GM21619 (cell line): Measurements from ENCODE around the gene LIPT2.

Experiments
- ATAC-seq: cut with Tn5 transposase; IDR thresholded peaks from one replicate; pipeline ENCODE4 v1.9.1; 2021; ENCODE audit not compliant: unreplicated experiment

LIPT2 gene

DNA sequence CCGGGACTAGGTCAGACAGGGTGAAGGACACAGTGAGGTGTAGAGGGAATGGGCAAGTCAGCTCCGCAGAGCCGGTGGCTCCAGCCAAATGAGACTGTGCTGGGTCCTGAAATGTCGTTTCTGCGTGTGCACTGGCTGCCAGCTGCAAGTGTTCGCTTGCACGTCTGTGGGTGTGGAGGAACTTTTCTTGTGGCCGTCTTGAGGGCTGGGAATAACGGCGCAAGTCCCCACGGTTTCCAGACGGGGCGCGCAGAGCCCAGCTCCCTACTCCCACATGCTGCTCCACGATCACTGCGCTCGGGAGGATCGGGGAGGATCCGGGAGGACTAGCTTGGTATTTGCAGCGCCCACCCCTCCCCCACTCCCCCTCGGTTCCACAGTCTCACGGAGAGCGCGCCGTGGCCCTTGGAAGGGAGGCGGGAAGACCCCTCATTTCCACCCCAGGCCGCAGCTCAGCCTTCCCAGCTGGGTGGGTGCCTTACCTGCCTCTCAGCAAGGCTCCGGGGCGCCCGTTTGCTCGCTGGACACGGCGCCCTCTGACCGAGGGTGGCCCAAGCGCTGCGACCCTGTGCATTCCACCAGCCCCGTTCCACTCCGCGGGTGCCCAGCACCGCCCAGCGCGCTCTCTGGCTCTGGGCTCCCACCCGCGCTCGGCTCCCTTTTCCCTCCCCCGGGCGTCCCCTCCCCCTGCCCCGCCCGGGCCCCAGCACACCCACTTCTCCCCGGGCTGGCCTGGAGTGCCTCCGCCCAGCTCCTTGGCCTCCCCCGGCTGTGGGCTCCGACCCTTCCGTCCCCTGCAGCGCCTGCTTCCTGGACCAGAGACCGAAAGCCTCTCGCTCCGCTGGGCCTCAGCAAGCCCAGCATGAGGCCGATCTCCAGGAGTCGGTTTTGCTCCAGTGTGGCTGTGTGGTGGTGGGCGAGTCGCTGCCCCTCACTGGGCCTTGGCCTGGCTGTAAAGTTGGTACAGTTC is 26.3 kb downstream of the LIPT2 start, which contains the start of gene KCNE3:
Gene KCNE3, minus strand, starts transcription at position 634 of the 970 bp plus-strand sequence. CDS start 9,986 bp downstream, outside the sequence.
- ATAC-seq, result no peak

DNA sequence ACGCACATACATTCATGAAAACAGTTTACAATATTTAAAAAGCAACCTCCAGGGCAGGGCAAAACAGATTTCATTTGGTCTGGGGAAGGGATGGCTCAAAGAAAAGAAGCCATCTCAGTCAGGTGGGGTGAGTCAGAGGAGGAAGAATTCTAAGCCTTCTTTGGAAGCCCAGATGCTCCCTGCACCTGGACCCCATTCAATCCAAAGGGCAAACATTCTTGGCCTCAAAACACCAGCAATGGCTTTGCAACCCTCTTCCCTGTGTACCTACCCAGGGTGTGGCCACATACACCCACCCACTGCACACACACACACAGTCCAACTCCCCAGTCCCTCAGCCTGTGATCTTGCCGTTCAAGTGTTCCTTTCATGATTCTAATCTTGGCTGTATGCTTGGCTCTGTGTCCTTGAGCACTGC is 28.2 kb downstream of the LIPT2 start:
- no peak for ATAC-seq

- ATAC-seq, result no peak
Observed at GRCh38 chr11:74464746-74465145, 28.8 kb downstream of the LIPT2 start.

- ATAC-seq, result no peak
Observed at GRCh38 chr11:74463216-74463615, 30.3 kb downstream of the LIPT2 start.

GRCh38 chr11:74462631-74463030 is 30.9 kb downstream of the LIPT2 start:
- no peak for ATAC-seq

- no peak for ATAC-seq
Observed at GRCh38 chr11:74462009-74462408, 31.5 kb downstream of the LIPT2 start.

DNA sequence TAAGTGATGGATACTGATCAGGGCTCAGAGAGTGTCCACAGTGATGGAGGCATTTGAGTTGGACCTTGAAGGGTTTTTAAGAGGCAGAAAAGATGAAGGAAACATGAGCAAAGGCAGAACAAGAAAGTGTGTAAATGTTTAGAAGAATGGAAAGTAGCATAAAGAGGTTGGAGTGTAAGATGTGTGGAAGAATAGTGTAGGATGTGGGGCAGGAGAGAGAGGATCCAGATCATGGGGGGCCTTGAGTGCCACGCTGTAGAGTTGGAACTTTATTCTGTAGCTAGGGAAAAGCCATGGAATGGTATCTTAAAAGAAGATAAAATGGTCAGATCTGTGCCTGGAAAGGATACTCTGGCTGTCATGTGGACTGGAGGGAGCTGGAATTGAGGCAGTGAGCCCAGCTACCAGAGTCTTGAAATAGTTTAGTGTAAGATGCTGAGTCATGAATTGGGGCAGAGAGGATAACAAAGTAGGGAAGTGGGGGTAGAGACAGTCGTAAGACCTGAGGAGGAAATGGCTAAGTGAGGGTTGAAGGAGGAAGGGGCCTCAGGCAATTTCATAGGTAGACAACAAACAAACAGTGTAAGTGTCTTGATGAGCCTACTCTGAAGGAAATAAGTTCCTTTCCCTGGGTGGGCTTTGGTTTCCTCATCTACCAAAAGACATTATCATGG is 32.9 kb downstream of the LIPT2 start:
- no peak for ATAC-seq

- ATAC-seq, result no peak
Observed at GRCh38 chr11:74460065-74460464, 33.5 kb downstream of the LIPT2 start.

DNA sequence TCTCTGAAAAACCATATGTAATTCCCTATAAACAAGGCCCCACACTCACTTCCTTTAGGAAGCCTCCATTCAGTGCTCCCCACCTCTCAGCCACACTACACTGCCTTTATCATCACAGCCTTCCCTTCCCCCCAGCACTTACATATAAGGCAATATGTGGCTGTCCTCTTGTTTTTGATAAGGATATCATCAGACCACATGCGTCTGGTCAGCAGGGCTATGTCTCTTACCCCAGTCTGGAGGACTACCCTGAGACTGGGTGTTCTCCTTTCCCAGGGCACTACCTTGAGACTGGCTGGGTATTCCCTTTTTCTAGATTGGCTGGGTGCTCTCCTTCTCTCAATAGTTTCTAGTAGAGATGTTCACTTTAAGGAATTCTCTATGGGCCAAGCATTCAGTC is 33.9 kb downstream of the LIPT2 start:
- ATAC-seq, result no peak

DNA sequence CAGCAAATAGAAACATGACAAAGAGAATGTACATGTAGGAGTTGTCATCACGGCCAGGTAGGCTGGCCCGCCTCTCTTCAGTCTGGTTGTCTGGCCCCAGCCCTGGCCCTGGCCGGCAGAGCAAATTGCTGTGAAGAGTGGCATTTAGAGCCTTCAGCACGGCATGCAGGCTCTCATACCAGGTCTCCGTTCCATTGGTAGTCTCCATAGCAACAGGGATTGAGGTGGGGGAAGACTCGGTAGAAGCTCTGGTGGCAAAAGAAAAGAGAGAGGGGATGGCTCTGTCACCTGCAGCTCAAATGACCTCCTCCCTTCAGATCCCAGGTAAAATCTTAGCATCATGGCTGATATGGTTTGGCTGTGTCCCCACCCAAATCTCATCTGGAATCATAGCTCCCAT is 36.2 kb downstream of the LIPT2 start:
- no peak for ATAC-seq

DNA sequence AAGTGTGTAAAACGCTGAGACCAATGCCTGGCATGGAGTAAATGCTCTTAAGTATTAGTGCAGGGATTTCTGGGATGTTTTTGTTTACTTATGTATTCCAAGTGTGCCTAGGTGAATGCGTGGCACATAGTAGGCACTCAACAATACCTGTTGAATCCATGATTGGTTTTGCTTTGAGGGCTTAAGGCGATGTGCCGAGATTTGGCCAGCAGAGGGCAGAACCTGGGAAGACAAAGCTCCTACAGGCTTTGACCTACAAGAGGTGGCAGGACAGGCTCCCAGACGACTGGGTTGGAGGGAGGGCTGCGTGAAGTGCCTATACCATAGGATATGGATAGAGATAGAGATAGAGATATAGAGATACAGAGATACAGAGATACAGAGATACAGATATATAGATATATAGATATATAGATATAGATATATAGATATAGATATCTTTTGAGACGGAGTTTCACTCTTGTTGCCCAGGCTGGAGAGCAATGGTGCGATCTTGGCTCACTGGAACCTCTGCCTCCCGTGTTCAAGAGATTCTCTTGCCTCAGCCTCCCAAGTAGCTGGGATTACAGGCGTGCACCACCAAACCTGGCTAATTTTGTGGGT is 40.0 kb downstream of the LIPT2 start:
- ATAC-seq, result no peak

GRCh38 chr11:74452366-74452765 is 41.2 kb downstream of the LIPT2 start:
- no peak for ATAC-seq

DNA sequence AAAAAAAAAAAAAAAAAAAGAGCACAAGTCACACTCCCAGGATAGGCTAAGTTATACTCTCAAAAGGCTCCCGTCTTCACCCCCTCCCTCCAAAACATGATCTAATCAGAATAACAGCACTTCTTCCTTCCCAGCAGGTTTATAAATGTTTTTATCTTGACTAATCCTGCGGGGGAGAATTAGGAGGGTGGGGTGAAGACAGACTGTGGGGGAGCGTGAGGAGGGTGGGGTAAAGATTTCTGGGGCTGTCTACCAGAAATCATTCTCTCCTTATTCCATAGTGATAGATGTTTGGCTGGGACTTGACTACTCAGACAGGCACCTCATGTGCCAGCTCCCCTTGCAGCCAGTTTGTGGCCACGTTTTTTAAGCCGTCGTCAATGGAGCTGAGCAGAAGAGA is 43.2 kb downstream of the LIPT2 start:
- ATAC-seq, result no peak

- peak; percentile 58 for ATAC-seq
Observed at GRCh38 chr11:74449369-74449931, 44.1 kb downstream of the LIPT2 start.

DNA sequence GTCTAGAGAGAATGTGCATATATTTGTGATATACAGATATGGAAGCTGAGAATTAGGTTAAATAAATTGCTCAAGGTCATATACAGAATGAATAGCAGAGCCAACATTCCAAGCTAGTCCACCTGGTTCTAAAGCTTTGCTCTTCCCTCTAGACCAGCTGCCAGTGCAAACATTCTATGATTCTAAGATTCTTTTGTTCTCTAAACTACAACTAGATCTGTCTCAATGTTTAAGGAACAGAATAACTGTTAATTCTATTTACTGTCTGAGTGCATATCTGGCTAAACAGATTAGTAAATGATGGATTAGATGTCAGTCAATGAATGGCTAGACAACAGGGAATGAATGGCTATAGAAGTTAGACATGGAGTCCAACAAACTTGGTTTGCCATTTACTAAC is 45.8 kb downstream of the LIPT2 start:
- no peak for ATAC-seq

GRCh38 chr11:74446532-74446938 is 47.0 kb downstream of the LIPT2 start:
- ATAC-seq, result no peak

DNA sequence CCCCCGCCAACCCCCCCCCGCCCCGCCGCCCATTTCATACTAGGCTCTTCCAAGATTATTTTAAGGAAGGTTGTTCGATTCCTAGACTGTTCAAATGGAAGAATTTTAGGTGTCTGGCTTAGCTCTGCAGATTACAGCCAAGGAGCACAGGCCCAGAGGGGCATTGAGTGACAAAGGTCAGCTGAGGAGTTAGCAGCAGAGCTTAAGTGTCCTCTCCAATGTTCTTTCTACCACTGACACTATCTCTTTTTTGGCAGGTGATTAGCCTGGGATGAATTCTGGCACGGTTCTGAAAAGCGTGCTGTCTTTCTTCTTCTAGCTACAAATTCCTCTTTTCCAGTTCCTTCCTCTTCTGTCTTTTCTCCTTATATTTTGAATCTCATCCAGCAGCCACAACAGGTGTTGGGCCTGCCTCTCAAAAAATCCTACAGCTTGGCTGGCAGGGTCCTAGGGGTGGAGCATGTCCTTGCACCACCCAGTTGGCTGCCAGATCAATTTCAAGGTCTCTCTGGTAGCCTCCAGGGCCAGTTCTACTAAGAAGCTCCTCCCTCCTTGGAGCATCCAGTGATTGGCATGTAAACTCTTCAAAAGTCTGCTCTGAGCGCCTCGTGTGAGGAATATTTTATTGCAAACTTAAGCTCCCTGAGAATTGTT is 49.2 kb downstream of the LIPT2 start:
- no peak for ATAC-seq

- no peak for ATAC-seq
Observed at GRCh38 chr11:74443071-74443864, 50.3 kb downstream of the LIPT2 start.

DNA sequence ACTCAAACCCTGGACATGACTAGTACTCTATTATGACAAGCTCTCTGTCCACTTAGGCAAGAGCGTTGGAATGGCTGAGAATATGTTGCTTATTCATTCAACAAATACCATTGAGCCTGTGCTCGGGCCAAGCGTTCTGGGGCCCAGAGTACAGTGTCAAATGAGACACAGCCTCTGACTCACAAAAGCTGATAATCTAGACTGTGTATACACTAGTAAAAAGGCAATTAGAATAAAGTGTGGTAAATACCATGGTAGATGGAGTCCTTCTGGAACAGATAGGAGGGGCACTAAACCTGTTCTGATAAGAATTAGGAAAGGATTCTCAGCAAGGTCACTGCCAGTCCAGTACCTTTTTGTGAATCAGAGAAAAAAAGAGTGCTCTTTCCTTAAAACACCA is 50.9 kb downstream of the LIPT2 start:
- no peak for ATAC-seq
